ENCODE results near the gene AKIP1. TPM values are rescaled to one million over a fixed set of nuclear protein-coding genes. Genes with fewer than 3 reads are reported as not detected.
"Not testable (repeated sequence)": the region's sequence is repeated elsewhere in the genome, so short reads cannot be mapped to it uniquely, and the experiment has no call there.

AKIP1 gene, protein sequence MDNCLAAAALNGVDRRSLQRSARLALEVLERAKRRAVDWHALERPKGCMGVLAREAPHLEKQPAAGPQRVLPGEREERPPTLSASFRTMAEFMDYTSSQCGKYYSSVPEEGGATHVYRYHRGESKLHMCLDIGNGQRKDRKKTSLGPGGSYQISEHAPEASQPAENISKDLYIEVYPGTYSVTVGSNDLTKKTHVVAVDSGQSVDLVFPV
- 23.3 TPM for total RNA-seq
- long read RNA-seq, partial matches to known transcripts, result 0 of 13 reads
- long read RNA-seq, other reads (novel, unspliced or antisense), result 2 of 13 reads

DNA sequence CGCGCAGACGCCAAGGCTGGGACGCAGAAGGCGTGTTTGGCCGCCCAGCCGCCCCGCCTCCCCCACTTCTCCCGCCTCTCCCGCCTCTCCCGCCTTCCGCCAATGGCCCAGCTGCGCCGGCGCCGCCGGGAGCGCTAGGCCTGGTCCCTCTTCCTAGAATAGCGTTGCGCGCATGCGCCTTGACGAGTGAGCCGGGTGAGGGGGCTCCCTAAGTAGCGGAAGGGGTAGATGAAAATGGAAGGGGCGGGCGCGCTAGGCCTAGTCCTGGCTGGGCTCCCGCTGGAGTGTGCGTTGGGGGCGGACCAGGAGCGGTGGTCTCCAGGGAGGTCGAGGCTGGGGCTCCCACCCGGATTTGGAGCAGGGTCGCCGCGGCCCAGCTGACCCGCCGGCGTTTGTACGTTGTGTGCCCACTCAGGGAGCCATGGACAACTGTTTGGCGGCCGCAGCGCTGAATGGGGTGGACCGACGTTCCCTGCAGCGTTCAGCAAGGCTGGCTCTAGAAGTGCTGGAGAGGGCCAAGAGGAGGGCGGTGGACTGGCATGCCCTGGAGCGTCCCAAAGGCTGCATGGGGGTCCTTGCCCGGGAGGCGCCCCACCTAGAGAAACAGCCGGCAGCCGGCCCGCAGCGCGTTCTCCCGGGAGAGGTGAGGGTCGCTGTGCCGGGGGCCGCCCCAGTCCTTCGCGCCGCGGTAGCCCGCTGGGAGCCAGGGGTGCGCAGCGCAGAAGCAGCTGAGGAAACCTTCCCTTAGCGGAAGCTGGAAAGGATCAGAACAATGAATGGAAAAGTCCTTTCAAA lies at the start of gene AKIP1:
AKIP1 (plus strand) TSS at position 161 of the 795 bp plus-strand sequence; CDS start at position 422, 261 bp downstream.
- ATAC-seq (peak; percentile 97), DNase-seq (ENCODE audit: missing footprints) (peak; percentile 98)

DNA sequence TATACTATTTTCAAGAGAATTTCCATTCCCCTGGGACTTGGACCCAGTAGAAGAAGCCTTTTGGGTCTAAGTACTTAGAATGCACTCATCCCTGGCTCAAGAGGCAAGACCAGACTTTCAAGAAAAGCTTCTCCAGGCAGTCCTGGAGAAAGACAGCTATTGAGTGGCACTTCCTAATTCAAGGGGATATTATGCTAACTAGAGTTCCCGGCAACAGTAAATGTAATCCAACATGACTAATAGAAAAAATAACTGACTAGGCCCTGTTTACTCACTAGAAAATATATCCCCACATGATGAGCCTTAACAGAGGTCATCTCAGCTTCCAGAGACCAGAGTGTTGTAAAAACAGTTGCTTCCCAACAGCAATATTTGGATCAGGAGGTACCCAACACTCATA lies 47.2 kb upstream of the AKIP1 start:
- intact Hi-C loops (cut with DNase I), result no loop called here
- no peak for ATAC-seq

More for the DNA sequence above, at the start of gene AKIP1:
- intact Hi-C loops (cut with DNase I), result loop anchor here (5.0 kb wide), 3 partner anchors 39 to 229 kb away; partner anchors contain the start of genes RPL27A, TMEM9B and TRIM66

DNA sequence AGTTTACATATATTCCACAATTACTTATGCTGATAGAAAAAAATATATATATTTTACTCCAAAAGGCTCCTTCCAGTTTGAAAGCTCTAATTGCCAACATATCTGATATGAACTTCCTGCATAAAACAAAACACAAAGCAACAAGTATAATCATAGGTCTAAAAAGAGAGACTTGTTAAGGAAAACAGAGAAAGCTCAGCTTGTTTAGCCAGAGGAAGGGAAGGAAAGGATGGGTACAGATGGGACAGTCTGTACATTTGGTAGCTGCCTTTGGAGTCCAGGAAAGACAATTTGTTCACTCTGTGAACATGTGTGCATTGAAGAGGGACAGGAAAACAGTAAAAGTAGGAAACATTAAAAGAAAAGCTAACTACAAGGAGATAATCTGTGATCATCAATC lies 45.7 kb upstream of the AKIP1 start:
- ATAC-seq (no peak), DNase-seq (ENCODE audit: missing footprints) (no peak)
- intact Hi-C loops (cut with DNase I), result no loop called here

More for the DNA sequence above, 47.2 kb upstream of the AKIP1 start:
- DNase-seq (ENCODE audit: missing footprints), result no peak

DNA sequence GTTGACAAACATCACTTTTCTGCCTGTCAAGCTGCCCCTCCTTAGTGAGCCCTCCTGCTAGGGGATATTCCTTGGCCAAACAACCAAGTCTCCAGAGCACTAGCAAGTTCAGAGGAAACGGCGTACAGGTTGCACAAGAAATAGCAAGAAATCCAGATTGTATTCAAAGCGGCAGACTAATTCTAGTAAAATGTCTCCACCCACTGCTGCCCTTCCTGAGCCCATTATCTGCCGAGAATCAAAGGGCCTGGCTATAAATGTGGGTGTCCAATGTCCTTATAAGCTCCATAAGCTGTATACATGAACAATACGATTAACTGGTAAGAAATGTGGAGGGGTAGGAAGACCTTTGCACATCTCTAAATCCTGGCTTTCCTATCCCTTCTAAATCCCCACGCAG lies 44.0 kb upstream of the AKIP1 start:
- intact Hi-C loops (cut with DNase I), result no loop called here
- DNase-seq (ENCODE audit: missing footprints) (peak; percentile 34), ATAC-seq (no peak)

DNA sequence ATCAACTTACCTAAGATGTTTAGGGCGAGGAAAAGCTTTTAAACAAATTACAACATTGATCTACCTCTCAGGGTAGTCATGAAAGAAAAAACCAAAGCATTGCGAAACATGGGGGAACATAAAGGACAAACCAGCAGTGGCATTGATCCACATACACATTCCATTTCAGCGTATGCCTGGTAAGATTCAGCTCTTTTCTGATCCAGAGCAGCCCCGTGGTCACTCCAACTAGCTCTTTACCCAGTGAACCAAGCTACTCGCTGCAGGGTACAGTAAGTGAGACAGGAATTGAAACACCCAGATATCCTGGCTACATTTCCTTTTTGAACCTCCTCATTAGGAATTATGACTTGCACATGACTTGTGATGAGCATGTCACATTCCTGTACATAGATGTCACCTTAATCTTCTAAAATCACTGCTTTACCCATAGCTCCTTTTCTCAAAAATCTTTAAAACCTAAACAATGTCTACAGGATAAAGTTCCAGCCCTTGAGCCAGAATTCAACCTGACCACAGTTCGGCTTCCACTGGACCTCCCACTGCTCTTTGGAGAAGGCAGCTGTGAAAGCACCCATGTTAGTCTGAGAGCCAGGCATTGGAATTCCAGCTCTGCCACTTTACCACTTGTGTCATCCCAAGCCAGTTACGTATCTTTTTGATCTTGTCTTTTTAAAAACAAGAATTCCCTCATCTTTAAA lies 42.9 kb upstream of the AKIP1 start:
- DNase-seq (ENCODE audit: missing footprints) (no peak), ATAC-seq (no peak)
- intact Hi-C loops (cut with DNase I), result no loop called here

DNA sequence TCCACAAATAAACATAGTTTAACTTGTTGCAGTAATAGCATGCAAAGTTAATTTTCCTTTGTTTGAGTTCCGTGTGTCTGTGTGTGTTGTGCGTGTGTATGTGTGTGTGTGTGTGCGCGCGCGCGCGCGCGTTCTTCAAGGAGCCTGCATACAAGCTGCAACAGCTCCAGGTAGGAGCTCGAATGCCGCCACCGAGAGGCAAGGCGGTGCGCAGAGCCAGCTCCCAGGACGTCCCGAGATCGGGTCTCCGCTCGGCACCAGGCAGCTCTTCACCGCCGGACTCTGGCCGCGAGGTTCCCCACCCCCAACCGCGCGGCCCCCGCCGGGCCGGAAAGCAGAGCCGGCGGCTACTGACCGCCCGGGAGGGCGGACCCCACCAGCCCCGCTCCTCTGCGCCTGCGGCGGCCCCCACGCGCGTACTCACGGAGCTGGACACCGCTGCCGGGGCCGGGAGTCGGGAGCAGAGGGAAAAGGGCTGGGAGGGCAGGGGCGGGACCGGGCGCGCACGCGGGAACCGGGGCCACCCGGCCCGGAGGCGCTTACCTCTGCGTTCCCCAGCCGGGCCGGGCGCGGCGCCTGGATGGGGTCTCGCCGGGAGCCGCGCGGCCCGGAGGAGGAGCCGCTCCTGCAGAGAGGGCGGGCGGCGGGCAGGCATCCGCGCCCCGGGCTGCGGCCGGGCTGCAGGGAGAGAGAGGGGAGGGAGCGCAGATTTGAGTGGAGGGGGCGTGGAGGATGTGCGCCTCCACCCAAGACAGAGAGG lies 40.4 kb upstream of the AKIP1 start:
- DNase-seq (ENCODE audit: missing footprints) (peak; percentile 72), ATAC-seq (peak; percentile 83)
- intact Hi-C loops (cut with DNase I), result loop anchor here (5.0 kb wide), 1 partner anchor 42 kb away; the partner anchor contains the start of gene AKIP1

DNA sequence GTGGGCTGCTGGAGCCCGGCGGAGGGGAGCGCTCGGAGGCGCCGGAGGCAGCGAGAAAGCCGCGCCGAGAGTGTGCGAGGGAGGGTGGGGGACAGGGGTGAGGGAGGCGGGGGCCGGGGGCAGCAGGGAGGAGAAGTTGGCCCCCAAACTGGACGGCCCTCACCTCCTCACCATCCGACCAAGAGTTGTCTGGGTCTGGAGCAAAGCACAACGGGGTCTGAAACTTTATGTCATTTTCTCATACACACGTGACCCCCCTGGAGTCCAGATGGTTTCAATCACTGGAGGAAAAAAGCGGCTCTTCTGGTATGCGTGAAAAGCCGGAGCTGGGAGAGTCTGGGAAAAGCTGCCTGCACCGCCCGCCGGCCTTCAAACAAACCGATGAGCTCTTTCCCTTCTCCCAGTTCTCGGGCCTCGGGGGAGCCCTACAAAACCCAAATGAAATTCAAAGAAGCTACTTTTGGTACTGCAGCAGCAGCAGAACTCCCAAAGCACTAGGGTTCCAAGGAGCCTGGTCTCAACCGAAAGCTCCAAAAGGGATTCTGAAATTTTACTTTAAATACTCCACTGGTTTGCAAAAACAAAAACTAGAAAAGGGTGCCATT lies 39.7 kb upstream of the AKIP1 start:
- intact Hi-C loops (cut with DNase I), result loop anchor here (5.0 kb wide), 1 partner anchor 41 kb away; the partner anchor contains the start of gene AKIP1
- DNase-seq (ENCODE audit: missing footprints) (peak; percentile 81), ATAC-seq (peak; percentile 84)

DNA sequence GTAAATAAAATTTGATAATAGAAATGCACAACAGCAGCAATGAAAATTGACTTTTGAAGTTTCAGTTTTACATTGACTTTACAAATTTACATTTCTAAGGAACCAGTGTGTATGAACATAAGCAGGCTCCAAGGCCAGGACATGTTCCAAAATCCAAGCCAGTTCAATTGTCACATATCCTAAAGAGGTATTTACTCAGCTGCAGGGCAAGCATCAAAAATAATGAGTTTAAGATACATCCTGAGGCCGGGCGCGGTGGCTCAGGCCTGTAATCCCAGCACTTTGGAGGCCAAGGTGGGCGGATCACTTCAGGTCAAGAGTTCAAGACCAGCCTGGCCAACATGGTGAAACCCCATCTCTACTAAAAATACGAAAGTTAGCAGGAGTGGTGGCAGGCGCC lies 39.0 kb upstream of the AKIP1 start:
- intact Hi-C loops (cut with DNase I), result loop anchor here (5.0 kb wide), 1 partner anchor 40 kb away; the partner anchor contains the start of gene AKIP1
- DNase-seq (ENCODE audit: missing footprints) (peak; percentile 47), ATAC-seq (no peak)

DNA sequence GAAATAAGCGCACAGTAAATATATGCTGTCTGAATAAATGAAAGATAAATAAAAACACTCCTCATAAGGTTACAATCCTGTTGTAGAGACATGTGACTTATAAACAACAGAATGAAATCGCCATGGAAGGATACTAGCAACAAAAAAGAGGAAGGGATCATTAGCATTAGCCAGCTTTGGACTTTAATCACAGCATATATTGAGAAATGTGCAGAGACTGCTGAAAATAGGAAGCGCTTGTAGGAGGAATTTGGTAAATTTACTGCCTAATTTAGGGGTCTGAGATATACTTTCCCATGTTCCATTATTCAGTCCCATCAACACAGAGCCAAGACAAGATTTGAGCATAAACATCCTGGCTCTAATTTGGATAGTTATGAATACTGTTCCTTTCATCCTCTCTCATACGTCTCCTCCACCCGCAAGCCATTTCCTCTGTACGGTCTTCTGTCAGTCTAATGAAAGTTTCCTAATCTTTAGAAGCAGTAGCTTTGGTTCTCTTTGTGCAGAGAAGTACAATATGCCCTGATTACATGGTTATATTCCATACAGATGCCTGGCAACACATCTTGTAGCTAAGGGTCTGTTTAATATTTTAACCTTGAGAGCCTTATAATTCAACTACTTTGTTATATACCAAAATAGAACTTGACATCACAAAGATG lies 37.1 kb upstream of the AKIP1 start:
- DNase-seq (ENCODE audit: missing footprints) (no peak), ATAC-seq (no peak)
- intact Hi-C loops (cut with DNase I), result loop anchor here (5.0 kb wide), 1 partner anchor 38 kb away; the partner anchor contains the start of gene AKIP1

DNA sequence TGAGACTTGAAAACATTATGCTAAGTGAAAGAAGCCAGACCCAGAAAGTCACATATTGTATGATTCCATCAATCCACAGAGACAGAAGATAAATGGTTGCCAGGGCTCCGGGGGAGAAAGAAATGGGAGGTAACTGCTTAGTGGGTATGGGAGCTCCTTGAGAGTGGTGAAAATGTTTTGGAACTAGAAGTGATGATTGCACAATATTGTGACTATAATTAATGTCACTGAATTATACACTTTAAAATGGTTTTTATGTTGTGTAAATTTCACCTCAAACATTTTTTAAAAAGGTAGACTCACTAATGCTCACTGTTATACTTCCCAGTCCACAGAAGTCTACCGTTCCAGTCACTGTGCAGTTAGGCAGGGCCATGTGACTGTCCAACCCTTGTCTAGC lies 32.2 kb upstream of the AKIP1 start:
- ATAC-seq, result no peak
- no peak for DNase-seq (ENCODE audit: missing footprints)
- intact Hi-C loops (cut with DNase I), result no loop called here

DNA sequence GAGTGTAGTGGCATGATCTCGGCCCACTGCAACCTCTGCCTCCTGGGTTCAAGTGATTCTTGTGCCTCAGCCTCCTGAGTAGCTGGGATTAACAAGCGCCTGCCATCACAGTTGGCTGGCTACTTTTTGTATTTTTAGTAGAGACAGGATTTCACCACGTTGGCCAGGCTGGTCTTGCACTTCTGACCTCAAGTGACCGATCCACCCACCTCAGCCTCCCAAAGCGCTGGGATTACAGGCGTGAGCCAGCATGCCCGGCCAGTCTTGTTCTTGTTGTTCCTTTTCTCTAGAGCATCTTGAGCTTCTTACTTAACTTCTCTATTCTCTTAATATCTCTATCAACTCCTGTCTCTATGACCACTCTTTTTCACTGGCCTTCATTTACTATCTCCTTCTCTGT lies 29.4 kb upstream of the AKIP1 start:
- ATAC-seq; intact Hi-C loops (cut with DNase I); DNase-seq (ENCODE audit: missing footprints): not testable (repeated sequence)

DNA sequence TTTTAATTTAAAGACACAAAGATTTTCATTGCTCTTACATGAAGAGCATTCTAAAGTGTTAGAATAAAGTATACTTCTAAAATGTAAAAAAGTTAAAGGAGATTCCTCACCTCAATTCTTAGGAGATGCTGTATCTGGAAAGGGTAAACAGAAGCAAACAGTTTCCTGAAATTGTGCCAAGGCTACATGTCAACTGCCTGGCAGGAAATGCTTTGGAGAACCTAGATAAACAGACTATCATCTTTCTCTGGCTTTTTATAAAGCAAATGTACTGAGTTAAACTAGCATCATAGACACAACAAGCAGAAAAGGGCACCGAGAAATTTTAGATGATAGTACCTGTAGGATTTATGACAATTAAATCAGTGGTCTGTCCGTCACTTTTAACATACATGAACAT lies 24.7 kb upstream of the AKIP1 start:
- intact Hi-C loops (cut with DNase I), result no loop called here
- no peak for DNase-seq (ENCODE audit: missing footprints)
- no peak for ATAC-seq

DNA sequence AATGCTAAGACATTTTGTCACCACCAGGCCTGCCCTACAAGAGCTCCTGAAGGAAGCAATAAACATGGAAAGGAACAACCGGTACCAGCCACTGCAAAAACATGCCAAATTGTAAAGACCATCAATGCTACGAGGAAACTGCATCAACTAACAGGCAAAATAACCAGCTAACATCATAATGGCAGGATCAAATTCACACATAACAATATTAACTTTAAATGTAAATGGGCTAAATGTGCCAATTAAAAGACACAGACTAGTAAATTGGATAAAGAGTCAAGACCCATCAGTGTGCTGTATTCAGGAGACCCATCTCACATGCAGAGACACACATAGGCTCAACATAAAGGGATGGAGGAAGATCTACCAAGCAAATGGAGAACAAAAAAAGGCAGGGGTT lies 19.8 kb upstream of the AKIP1 start:
- ATAC-seq; intact Hi-C loops (cut with DNase I); DNase-seq (ENCODE audit: missing footprints): not testable (repeated sequence)

DNA sequence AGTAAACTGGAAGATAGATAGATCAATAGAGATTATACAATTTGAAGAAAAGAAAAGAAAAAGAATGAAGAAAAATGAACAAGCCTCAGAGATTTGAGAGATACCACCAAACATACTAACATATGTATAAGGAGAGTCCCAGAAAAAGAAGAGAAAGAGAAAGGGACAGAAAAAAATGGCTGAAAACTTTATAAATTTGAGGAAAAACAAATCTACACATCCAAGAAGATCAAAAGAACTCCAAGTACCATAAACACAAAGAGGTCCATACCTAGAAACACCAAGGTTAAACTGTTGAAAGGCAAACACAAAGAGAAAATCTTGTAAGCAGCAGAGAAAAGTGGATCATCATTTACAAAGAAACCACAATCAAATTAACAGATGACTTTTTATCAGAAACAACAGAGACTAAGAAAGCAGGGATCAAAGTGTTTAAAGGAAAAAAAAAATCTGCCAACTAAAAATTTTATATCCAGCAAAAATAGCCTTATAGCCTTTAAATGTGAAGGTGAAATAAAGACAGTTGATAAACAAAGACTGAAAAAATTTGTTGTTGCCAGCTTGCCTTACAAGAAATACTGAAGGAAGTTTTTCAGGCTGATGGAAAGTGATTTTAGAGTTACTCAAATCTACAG lies 11.8 kb upstream of the AKIP1 start:
- DNase-seq (ENCODE audit: missing footprints), result no peak
- no peak for ATAC-seq
- intact Hi-C loops (cut with DNase I), result no loop called here

DNA sequence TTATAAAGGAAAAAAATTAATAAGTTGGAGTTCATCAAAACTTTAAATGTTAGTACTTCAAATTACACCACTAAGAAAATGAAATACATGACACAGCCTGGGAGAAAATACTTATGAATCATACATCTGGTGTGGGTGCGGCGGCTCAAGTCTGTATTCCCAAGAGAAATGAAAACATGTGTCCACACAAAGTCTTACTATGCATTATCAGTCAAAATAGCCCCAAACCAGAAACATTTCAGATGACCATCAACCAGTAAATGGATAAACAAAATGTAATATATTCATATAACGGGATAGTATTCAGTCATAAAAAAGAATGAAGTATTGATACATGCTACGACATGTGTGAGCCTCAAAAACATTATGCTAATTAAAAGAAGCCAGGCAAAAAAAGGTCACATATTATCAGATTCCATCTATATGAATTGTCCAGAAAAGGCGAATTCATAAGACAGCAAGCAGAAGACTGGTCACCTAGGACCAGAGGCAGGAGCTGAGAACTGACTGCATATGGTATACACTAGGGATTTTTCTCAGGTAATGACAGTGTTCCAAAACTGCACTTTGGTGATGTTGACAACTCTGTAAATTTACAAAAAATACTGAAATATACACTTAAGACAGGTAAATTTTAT lies 5.3 kb upstream of the AKIP1 start:
- no peak for ATAC-seq
- intact Hi-C loops (cut with DNase I), result no loop called here
- no peak for DNase-seq (ENCODE audit: missing footprints)

DNA sequence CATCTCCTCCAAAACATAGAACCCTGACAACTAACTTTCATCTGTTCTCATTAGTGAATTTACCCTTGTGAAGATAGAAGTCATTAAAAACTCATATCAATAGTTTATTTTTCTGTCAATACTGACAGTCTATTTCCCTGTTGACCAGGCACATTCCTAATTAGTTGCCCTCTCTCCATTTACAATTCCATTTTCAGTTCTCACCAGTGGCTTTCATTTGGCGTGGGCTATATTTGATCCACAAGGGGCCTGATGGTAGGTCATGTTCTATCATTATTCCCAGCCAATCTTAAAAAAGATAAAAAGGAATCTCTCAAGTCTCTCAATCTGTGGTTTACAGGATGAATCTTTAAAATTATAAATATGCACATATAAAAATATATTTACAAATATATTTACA lies 3.9 kb upstream of the AKIP1 start:
- intact Hi-C loops (cut with DNase I), result no loop called here
- DNase-seq (ENCODE audit: missing footprints), result no peak
- no peak for ATAC-seq

DNA sequence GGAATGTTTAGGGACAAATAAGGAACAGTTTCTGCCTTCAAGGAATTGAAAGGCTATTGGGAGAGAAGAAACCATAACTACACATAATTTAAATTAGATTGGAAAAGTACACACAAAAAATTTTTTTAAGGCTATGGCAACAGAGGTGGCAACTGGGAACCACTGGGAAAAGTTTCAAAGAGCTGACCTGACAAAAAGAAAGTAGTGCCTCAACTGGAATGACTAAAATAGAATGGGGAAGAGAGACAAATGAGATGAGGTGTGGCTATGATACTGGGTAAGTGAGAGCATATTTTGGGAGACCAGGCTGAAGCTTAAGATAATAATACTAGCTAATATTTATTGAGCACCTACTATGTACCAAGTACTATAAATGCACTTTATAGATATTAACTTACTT lies 2.9 kb upstream of the AKIP1 start:
- intact Hi-C loops (cut with DNase I), result no loop called here
- no peak for DNase-seq (ENCODE audit: missing footprints)
- no peak for ATAC-seq

All from Right ventricle myocardium inferior (tissue), 1 donor.